HCT116 (cell line): ENCODE measurements around the gene SURF6.

Source experiments
- ATF3 ChIP-seq: IDR thresholded peaks from 2 replicates; pipeline ENCODE4 v1.6.1; 2012
- CTCF ChIP-seq, 3 experiments: fragments of 200-600 bp in 1 of 3; sonication (generic) in 1 of 3; IDR thresholded peaks in 2 of 3; conservative IDR thresholded peaks in 1 of 3; 2 replicates each; pipeline ENCODE4 v1.5.1; 2012 to 2017; ENCODE audit warnings: low read depth in 2 of 3, low read length in 2 of 3, antibody characterized with exemption in 1 of 3, borderline replicate concordance in 1 of 3, control low read depth in 1 of 3, mild to moderate bottlenecking in 1 of 3, mixed read lengths in 1 of 3, mixed run types in 1 of 3, moderate library complexity in 1 of 3; ENCODE audit not compliant: insufficient read depth in 1 of 3
- EZH2 ChIP-seq: fragments of 200-600 bp; sonication (generic); IDR thresholded peaks from 2 replicates; pipeline ENCODE4 v1.6.1; 2017; ENCODE audit warnings: antibody characterized with exemption, mixed run types
- EZH2phosphoT487 ChIP-seq: fragments of 200-600 bp; IDR thresholded peaks from 2 replicates; pipeline ENCODE4 v1.6.1; 2018; ENCODE audit warnings: antibody characterized with exemption, borderline replicate concordance
- POLR2A ChIP-seq: IDR thresholded peaks from 2 replicates; pipeline ENCODE4 v1.7.0; 2011; ENCODE audit warnings: borderline replicate concordance; ENCODE audit not compliant: insufficient read depth, insufficient read length; ENCODE audit errors: extremely low read depth
- REST ChIP-seq: IDR thresholded peaks from 2 replicates; pipeline ENCODE4 v1.6.1; 2012; ENCODE audit warnings: low read depth
- YY1 ChIP-seq: IDR thresholded peaks from 2 replicates; pipeline ENCODE4 v1.6.1; 2011; ENCODE audit warnings: low read length, low read depth, moderate library complexity, mild to moderate bottlenecking; ENCODE audit not compliant: insufficient replicate concordance; ENCODE audit errors: extremely low read depth
- ZNF274 ChIP-seq: fragments of 200-500 bp; sonication (Bioruptor generic); IDR thresholded peaks from 2 replicates; pipeline ENCODE4 v1.6.1; 2014; ENCODE audit warnings: mild to moderate bottlenecking, low read depth, low read length, inconsistent platforms

GRCh38 chr9:133284362-133284761 is 51.6 kb downstream of the SURF6 start:
- TF ChIP-seq CTCF (IDR thresholded peaks at IDR 0.05 in 2 of 3, conservative IDR thresholded peaks at IDR 0.05 in 1 of 3; ENCODE audit: borderline replicate concordance in 1 of 3, insufficient read depth in 1 of 3, low read depth in 2 of 3, low read length in 2 of 3) (no peak), POLR2A (no peak), YY1 (no peak), EZH2phosphoT487 (no peak), ATF3 (no peak), ZNF274 (no peak), EZH2 (no peak), REST (no peak)
